Heart left ventricle (tissue), 13 donors: Measurements from ENCODE around the gene MPZL2.

Source experiments
- POLR2A ChIP-seq, 2 donors: fragments of 450-650 bp; IDR thresholded peaks; one replicate each; pipeline ENCODE4 v1.6.1; 2017; ENCODE audit warnings: antibody characterized with exemption in 2 of 2, mild to moderate bottlenecking in 2 of 2, moderate library complexity in 2 of 2
- TF ChIP-seq, protein P1 (sequence below), 12 donors: fragments of 200-600 bp; sonication (generic) in 4 of 12; IDR thresholded peaks; one replicate each; pipeline versions ENCODE4 v1.5.0 to v1.8.0; 2018 to 2022; ENCODE audit warnings: antibody characterized with exemption in 12 of 12, mild to moderate bottlenecking in 5 of 12
- donor health status: ischemic (EF 13 %, LVEDD 7.1; RV severe dilation, severe dysfunction).
- donor health status: DM: no; HTN: yes; CAD: no.
- donor health status: DM: no; HTN: no; CAD: no.
- donor health status: ischemic (EF 25% LVEDD 6.9; RV normal size, moderate dysfunction).
- donor health status: ischemic (EF 25% LVEDD 5.7; RV mildly dilated, moderate dysfunction).
- donor health status: ischemic (EF 35%, LVEDD 5.7; RV mildly dilated, moderate dysfunction).
- donor health status: nonischemic (EF 11% LVEDD 7.7; RV severe dilation, severe dysfunction).
- donor health status: DM: yes; HTN: yes; CAD: no.
- donor health status: PGD.
- donor health status: ischemic (EF 29% LVEDD 5.4; RV normal size, mild dysfunction).
- donor health status: nonischemic (EF 23%, LVEDD 6.1; RV moderate dilation, normal function).

GRCh38 chr11:118274186-118274585 is 10.1 kb upstream of the MPZL2 start:
- TF ChIP-seq, protein P1, sequence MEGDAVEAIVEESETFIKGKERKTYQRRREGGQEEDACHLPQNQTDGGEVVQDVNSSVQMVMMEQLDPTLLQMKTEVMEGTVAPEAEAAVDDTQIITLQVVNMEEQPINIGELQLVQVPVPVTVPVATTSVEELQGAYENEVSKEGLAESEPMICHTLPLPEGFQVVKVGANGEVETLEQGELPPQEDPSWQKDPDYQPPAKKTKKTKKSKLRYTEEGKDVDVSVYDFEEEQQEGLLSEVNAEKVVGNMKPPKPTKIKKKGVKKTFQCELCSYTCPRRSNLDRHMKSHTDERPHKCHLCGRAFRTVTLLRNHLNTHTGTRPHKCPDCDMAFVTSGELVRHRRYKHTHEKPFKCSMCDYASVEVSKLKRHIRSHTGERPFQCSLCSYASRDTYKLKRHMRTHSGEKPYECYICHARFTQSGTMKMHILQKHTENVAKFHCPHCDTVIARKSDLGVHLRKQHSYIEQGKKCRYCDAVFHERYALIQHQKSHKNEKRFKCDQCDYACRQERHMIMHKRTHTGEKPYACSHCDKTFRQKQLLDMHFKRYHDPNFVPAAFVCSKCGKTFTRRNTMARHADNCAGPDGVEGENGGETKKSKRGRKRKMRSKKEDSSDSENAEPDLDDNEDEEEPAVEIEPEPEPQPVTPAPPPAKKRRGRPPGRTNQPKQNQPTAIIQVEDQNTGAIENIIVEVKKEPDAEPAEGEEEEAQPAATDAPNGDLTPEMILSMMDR (IDR thresholded peaks at IDR 0.05), result no peak
- TF ChIP-seq POLR2A (IDR thresholded peaks at IDR 0.05), result no peak
